GM12875 (cell line): Measurements from ENCODE around the gene COPG2.
"Not testable (repeated sequence)": the region's sequence is repeated elsewhere in the genome, so short reads cannot be mapped to it uniquely, and the experiment has no call there.

Experiments used
- H3K4me3 ChIP-seq: one replicate; pipeline ENCODE4 v1.5.1; 2011; ENCODE audit warnings: low read depth, low read length, control low read depth
- CTCF ChIP-seq: IDR thresholded peaks from 2 replicates; pipeline ENCODE4 v1.5.1; 2011; ENCODE audit warnings: low read depth, mild to moderate bottlenecking, control low read depth, inconsistent platforms, low read length, moderate library complexity, borderline replicate concordance; ENCODE audit not compliant: insufficient read depth

The COPG2 gene

GRCh38 chr7:130566168-130566897 is 102.2 kb downstream of the COPG2 start:
- no peak for TF ChIP-seq CTCF
- H3K4me3 ChIP-seq = no peak overlapping the region

GRCh38 chr7:130560972-130561371 is 107.6 kb downstream of the COPG2 start:
- H3K4me3 ChIP-seq = no peak overlapping the region
- TF ChIP-seq CTCF = no peak

- TF ChIP-seq CTCF = no peak
- H3K4me3 ChIP-seq = no peak overlapping the region
Observed at GRCh38 chr7:130559184-130559583, 109.4 kb downstream of the COPG2 start.

GRCh38 chr7:130554481-130554880 is 114.1 kb downstream of the COPG2 start:
- no peak overlapping the region for H3K4me3 ChIP-seq
- TF ChIP-seq CTCF = no peak

- H3K4me3 ChIP-seq = no peak overlapping the region
Observed at GRCh38 chr7:130553398-130554029, 115.0 kb downstream of the COPG2 start.

GRCh38 chr7:130544356-130544755 is 124.2 kb downstream of the COPG2 start:
- no peak for TF ChIP-seq CTCF
- no peak overlapping the region for H3K4me3 ChIP-seq

More at GRCh38 chr7:130553398-130554029, 115.0 kb downstream of the COPG2 start:
- no peak for TF ChIP-seq CTCF

GRCh38 chr7:130543487-130544010 is 125.0 kb downstream of the COPG2 start:
- TF ChIP-seq CTCF = no peak
- no peak overlapping the region for H3K4me3 ChIP-seq

- H3K4me3 ChIP-seq = not testable (repeated sequence)
Observed at GRCh38 chr7:130542297-130542696, 126.3 kb downstream of the COPG2 start.

GRCh38 chr7:130541287-130541686 is 127.3 kb downstream of the COPG2 start:
- H3K4me3 ChIP-seq = not testable (repeated sequence)

GRCh38 chr7:130537894-130538293 is 130.7 kb downstream of the COPG2 start:
- not testable (repeated sequence) for H3K4me3 ChIP-seq
